Measurements from ENCODE around the gene ISOC1.

Gene ISOC1

DNA sequence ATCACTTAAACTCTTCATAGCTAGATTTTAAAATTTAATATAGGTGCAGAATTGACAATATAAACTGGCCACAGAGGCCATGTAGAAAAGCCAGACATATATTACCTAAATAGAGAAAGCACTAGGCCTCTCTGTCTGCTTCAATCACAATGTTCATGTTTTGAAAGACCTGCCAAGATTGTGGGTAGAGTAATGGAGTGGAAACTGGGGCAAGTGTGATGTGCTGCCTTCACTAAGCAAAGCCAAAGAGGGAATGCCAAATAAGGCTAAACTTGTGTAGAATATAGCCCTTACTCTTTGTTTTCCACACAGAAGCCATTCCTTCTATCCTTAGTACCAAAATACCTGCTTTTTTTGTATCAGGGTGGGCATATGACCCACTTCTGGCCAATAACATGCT is 15.1 kb upstream of the ISOC1 start:
- no peak overlapping the region for H2AK5ac ChIP-seq (ENCODE audit: low read length)
- H3K4me2 ChIP-seq (ENCODE audit: low read length): no peak overlapping the region
- H3K27ac ChIP-seq (ENCODE audit: low read depth, low read length): no peak overlapping the region
- no peak overlapping the region for H2BK120ac ChIP-seq (ENCODE audit: low read depth, low read length)
- no peak overlapping the region for H3K9ac ChIP-seq (ENCODE audit: low read length)
- no peak overlapping the region for H3K4me3 ChIP-seq (ENCODE audit: low read length)
- H3K79me1 ChIP-seq (ENCODE audit: low read length): no peaks in the 10 kb centered on the region
- no peaks in the 10 kb centered on the region for H3K36me3 ChIP-seq (ENCODE audit: control insufficient read depth, insufficient read depth, low read length)
- no peak overlapping the region for H4K8ac ChIP-seq (ENCODE audit: low read depth, low read length)
- no peaks in the 10 kb centered on the region for H3K27me3 ChIP-seq (ENCODE audit: insufficient read depth, low read length, poor library complexity)
- no peak overlapping the region for H2BK5ac ChIP-seq (ENCODE audit: low read length)
- H3K23ac ChIP-seq (ENCODE audit: low read length): no peak overlapping the region
- H3K79me2 ChIP-seq (ENCODE audit: control insufficient read depth, insufficient read depth, low read length): no peaks in the 10 kb centered on the region
- H3K18ac ChIP-seq (ENCODE audit: low read length): no peak overlapping the region
- no peak for DNase-seq
- H3K4ac ChIP-seq (ENCODE audit: low read depth, low read length): no peak overlapping the region
- no peak overlapping the region for H2BK15ac ChIP-seq (replicated peaks; ENCODE audit: low read depth)
- H3K4me1 ChIP-seq (ENCODE audit: control insufficient read depth, low read depth, low read length): no peaks in the 10 kb centered on the region
- no peak overlapping the region for H4K5ac ChIP-seq (ENCODE audit: low read length)
- no peak overlapping the region for H3K56ac ChIP-seq (ENCODE audit: low read length)

DNA sequence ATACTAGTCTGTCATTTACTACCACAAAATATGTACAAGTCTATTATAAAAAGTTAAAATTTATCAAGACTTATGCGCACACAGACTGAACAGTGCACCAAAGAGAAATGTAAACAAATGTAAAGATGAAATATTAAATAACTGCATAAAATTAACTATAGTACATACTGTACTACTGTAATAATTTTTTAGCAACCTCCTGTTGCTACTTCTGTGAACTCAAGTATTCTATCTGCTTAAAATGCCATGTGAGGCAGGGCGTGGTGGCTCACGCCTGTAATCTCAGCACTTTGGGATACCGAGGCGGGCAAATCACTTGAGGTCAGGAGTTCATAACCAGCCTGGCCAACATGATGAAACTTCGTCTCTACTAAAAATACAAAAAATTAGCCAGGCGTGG is 13.8 kb upstream of the ISOC1 start:
- no peak overlapping the region for H4K8ac ChIP-seq (ENCODE audit: low read depth, low read length)
- no peak overlapping the region for H2BK120ac ChIP-seq (ENCODE audit: low read depth, low read length)
- H3K18ac ChIP-seq (ENCODE audit: low read length): no peak overlapping the region
- H4K5ac ChIP-seq (ENCODE audit: low read length): no peak overlapping the region
- H3K4me3 ChIP-seq (ENCODE audit: low read length): no peak overlapping the region
- H3K79me2 ChIP-seq (ENCODE audit: control insufficient read depth, insufficient read depth, low read length): no peaks in the 10 kb centered on the region
- H2BK5ac ChIP-seq (ENCODE audit: low read length): no peak overlapping the region
- H3K27ac ChIP-seq (ENCODE audit: low read depth, low read length): no peak overlapping the region
- no peaks in the 10 kb centered on the region for H3K36me3 ChIP-seq (ENCODE audit: control insufficient read depth, insufficient read depth, low read length)
- no peaks in the 10 kb centered on the region for H3K4me1 ChIP-seq (ENCODE audit: control insufficient read depth, low read depth, low read length)
- no peak overlapping the region for H3K56ac ChIP-seq (ENCODE audit: low read length)
- H3K4me2 ChIP-seq (ENCODE audit: low read length): no peak overlapping the region
- H2AK5ac ChIP-seq (ENCODE audit: low read length): no peak overlapping the region
- H3K79me1 ChIP-seq (ENCODE audit: low read length): no peaks in the 10 kb centered on the region
- no peak overlapping the region for H3K4ac ChIP-seq (ENCODE audit: low read depth, low read length)
- H3K27me3 ChIP-seq (ENCODE audit: insufficient read depth, low read length, poor library complexity): no peaks in the 10 kb centered on the region
- WGBS (ENCODE audit: extremely low coverage, insufficient coverage, low lambda C conversion rate): no CpG with 5 or more reads among the region's 7 CpGs
- no peak overlapping the region for H3K23ac ChIP-seq (ENCODE audit: low read length)
- no peak for DNase-seq
- H3K9ac ChIP-seq (ENCODE audit: low read length): no peak overlapping the region
- H2BK15ac ChIP-seq (replicated peaks; ENCODE audit: low read depth): no peak overlapping the region

DNA sequence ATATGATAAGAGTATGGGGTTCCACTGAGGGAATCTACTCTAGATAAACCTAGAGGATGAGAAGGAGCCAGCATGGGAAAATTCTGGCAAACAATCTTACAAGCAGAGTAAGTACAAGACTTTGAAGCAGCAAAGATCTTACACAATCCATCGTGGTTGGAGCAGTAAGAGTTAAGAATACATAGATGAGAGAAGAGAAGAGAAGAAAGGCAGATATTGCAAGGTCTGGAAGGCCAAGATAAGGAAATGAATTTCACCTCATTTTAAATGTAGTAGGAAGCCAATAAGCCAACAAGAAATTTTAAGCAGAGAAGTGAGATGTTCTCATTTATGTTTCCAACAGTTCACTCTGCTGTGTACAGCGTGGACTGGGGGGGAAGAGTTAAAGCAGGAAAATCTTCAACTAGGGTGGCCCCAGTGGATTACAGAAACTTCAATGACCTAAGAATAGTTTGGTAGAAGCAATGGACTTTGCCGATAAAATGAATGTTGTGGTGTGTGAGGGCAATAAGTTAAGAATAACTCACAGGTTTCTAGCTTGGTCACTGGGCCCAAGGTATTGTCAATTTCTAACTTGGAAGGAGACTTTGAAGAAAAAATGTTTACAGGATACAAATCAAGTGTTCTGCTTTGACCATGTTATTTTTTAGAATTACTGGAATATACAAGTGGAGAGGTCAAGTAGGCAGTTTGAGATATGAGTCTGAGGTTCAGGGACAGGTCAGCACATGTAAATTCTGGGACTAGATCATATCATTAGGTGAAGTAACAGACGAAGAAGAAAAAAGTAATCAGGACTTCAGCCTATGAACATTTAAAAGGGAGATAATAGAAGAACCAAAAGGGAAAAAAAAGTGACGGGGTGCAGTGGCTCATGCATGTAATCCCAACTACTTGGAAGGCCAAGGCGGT is 12.1 kb upstream of the ISOC1 start:
- H2AK5ac ChIP-seq (ENCODE audit: low read length): no peak overlapping the region
- DNase-seq: no peak
- H4K5ac ChIP-seq (ENCODE audit: low read length): no peak overlapping the region
- no peak overlapping the region for H3K27ac ChIP-seq (ENCODE audit: low read depth, low read length)
- no peaks in the 10 kb centered on the region for H3K79me2 ChIP-seq (ENCODE audit: control insufficient read depth, insufficient read depth, low read length)
- H2BK5ac ChIP-seq (ENCODE audit: low read length): no peak overlapping the region
- H3K9ac ChIP-seq (ENCODE audit: low read length): no peak overlapping the region
- no peaks in the 10 kb centered on the region for H3K4me1 ChIP-seq (ENCODE audit: control insufficient read depth, low read depth, low read length)
- no peak overlapping the region for H3K4me3 ChIP-seq (ENCODE audit: low read length)
- no peak overlapping the region for H3K56ac ChIP-seq (ENCODE audit: low read length)
- no peak overlapping the region for H2BK120ac ChIP-seq (ENCODE audit: low read depth, low read length)
- no peaks in the 10 kb centered on the region for H3K27me3 ChIP-seq (ENCODE audit: insufficient read depth, low read length, poor library complexity)
- H3K4me2 ChIP-seq (ENCODE audit: low read length): no peak overlapping the region
- H3K4ac ChIP-seq (ENCODE audit: low read depth, low read length): no peak overlapping the region
- no peaks in the 10 kb centered on the region for H3K79me1 ChIP-seq (ENCODE audit: low read length)
- no peak overlapping the region for H2BK15ac ChIP-seq (replicated peaks; ENCODE audit: low read depth)
- H3K36me3 ChIP-seq (ENCODE audit: control insufficient read depth, insufficient read depth, low read length): no peaks in the 10 kb centered on the region
- no peak overlapping the region for H4K8ac ChIP-seq (ENCODE audit: low read depth, low read length)
- H3K18ac ChIP-seq (ENCODE audit: low read length): no peak overlapping the region
- WGBS (ENCODE audit: extremely low coverage, insufficient coverage, low lambda C conversion rate): no CpG with 5 or more reads among the region's 6 CpGs
- H3K23ac ChIP-seq (ENCODE audit: low read length): no peak overlapping the region

- H3K36me3 ChIP-seq (ENCODE audit: control insufficient read depth, insufficient read depth, low read length): no peaks in the 10 kb centered on the region
- DNase-seq: peak; percentile 59
- H3K9ac ChIP-seq (ENCODE audit: low read length): peak overlapping the region; percentile 80
- no peak overlapping the region for H4K5ac ChIP-seq (ENCODE audit: low read length)
- H3K56ac ChIP-seq (ENCODE audit: low read length): peak overlapping the region; percentile 94
- peaks cover 11% of the 10 kb centered on the region for H3K4me1 ChIP-seq (ENCODE audit: control insufficient read depth, low read depth, low read length)
- peak overlapping the region; percentile 54 for H3K23ac ChIP-seq (ENCODE audit: low read length)
- H3K79me1 ChIP-seq (ENCODE audit: low read length): peaks cover 10% of the 10 kb centered on the region
- no peak overlapping the region for H3K4ac ChIP-seq (ENCODE audit: low read depth, low read length)
- no peak overlapping the region for H3K27ac ChIP-seq (ENCODE audit: low read depth, low read length)
- no peak overlapping the region for H2AK5ac ChIP-seq (ENCODE audit: low read length)
- H2BK120ac ChIP-seq (ENCODE audit: low read depth, low read length): no peak overlapping the region
- no peak overlapping the region for H2BK15ac ChIP-seq (replicated peaks; ENCODE audit: low read depth)
- no peak overlapping the region for H4K8ac ChIP-seq (ENCODE audit: low read depth, low read length)
- no CpG with 5 or more reads among the region's 61 CpGs for WGBS (ENCODE audit: extremely low coverage, insufficient coverage, low lambda C conversion rate)
- peak overlapping the region; percentile 75 for H3K4me2 ChIP-seq (ENCODE audit: low read length)
- H3K18ac ChIP-seq (ENCODE audit: low read length): peak overlapping the region; percentile 24
- H3K27me3 ChIP-seq (ENCODE audit: insufficient read depth, low read length, poor library complexity): no peaks in the 10 kb centered on the region
- no peak overlapping the region for H2BK5ac ChIP-seq (ENCODE audit: low read length)
- peaks cover 9% of the 10 kb centered on the region for H3K79me2 ChIP-seq (ENCODE audit: control insufficient read depth, insufficient read depth, low read length)
- peak overlapping the region; percentile 68 for H3K4me3 ChIP-seq (ENCODE audit: low read length)
Measured at GRCh38 chr5:129094924-129095899, 663 bp downstream of the ISOC1 start.

- no peak overlapping the region for H2BK15ac ChIP-seq (replicated peaks; ENCODE audit: low read depth)
- H3K79me2 ChIP-seq (ENCODE audit: control insufficient read depth, insufficient read depth, low read length): peaks cover 10% of the 10 kb centered on the region
- H3K79me1 ChIP-seq (ENCODE audit: low read length): peaks cover 10% of the 10 kb centered on the region
- no peak overlapping the region for H3K27ac ChIP-seq (ENCODE audit: low read depth, low read length)
- H3K4ac ChIP-seq (ENCODE audit: low read depth, low read length): no peak overlapping the region
- H2AK5ac ChIP-seq (ENCODE audit: low read length): no peak overlapping the region
- DNase-seq: peak; percentile 77
- H3K23ac ChIP-seq (ENCODE audit: low read length): no peak overlapping the region
- H2BK5ac ChIP-seq (ENCODE audit: low read length): no peak overlapping the region
- no peak overlapping the region for H3K4me3 ChIP-seq (ENCODE audit: low read length)
- no peak overlapping the region for H4K5ac ChIP-seq (ENCODE audit: low read length)
- H3K18ac ChIP-seq (ENCODE audit: low read length): peak overlapping the region; percentile 85
- no CpG with 5 or more reads among the region's 8 CpGs for WGBS (ENCODE audit: extremely low coverage, insufficient coverage, low lambda C conversion rate)
- H3K4me2 ChIP-seq (ENCODE audit: low read length): no peak overlapping the region
- H3K56ac ChIP-seq (ENCODE audit: low read length): no peak overlapping the region
- no peak overlapping the region for H4K8ac ChIP-seq (ENCODE audit: low read depth, low read length)
- no peak overlapping the region for H3K9ac ChIP-seq (ENCODE audit: low read length)
- no peaks in the 10 kb centered on the region for H3K27me3 ChIP-seq (ENCODE audit: insufficient read depth, low read length, poor library complexity)
- H2BK120ac ChIP-seq (ENCODE audit: low read depth, low read length): no peak overlapping the region
- no peaks in the 10 kb centered on the region for H3K36me3 ChIP-seq (ENCODE audit: control insufficient read depth, insufficient read depth, low read length)
- H3K4me1 ChIP-seq (ENCODE audit: control insufficient read depth, low read depth, low read length): peaks cover 11% of the 10 kb centered on the region
Measured at GRCh38 chr5:129096382-129096991, 1.9 kb downstream of the ISOC1 start.
